Transverse colon (tissue), 4 donors: Measurements from ENCODE around the gene MTG2. TPM values are rescaled to one million over a fixed set of nuclear protein-coding genes. Genes with fewer than 3 reads are reported as not detected.

Experiments
- DNase-seq: peaks from one replicate; pipeline ENCODE4 v3.0.0-alpha.2; 2019
- H3K27ac ChIP-seq, 4 donors: fragments of 200-600 bp; sonication (generic); 2 replicates each; pipeline ENCODE4 v1.5.1; 2016 to 2018; ENCODE audit warnings: inconsistent platforms in 4 of 4
- H3K27me3 ChIP-seq: fragments of 200-600 bp; sonication (generic); 2 replicates; pipeline ENCODE4 v1.5.1; 2017; ENCODE audit warnings: inconsistent platforms
- H3K36me3 ChIP-seq, 4 donors: fragments of 200-600 bp; sonication (generic); 2 replicates each; pipeline ENCODE4 v1.5.1; 2017 to 2019; ENCODE audit warnings: inconsistent platforms in 4 of 4
- H3K4me1 ChIP-seq, 4 donors: fragments of 200-600 bp; sonication (generic); 2 replicates each; pipeline ENCODE4 v1.5.1; 2017 to 2020; ENCODE audit warnings: inconsistent platforms in 4 of 4
- H3K4me3 ChIP-seq, 4 donors: fragments of 200-600 bp; sonication (generic); 1 replicate in 1 of 4; 2 replicates in 3 of 4; pipeline versions ENCODE4 v1.5.1 to v1.6.1; 2017 to 2019; ENCODE audit warnings: inconsistent platforms in 4 of 4
- H3K9me3 ChIP-seq, 2 donors: fragments of 200-600 bp; sonication (generic); 2 replicates each; pipeline ENCODE4 v1.5.1; 2017 to 2019; ENCODE audit warnings: inconsistent platforms in 2 of 2
- EP300 ChIP-seq: sonication (generic); formaldehyde crosslinking; IDR thresholded peaks from one replicate; pipeline ENCODE4 v1.6.1; 2017; ENCODE audit warnings: antibody characterized with exemption, low read depth
- POLR2A ChIP-seq: fragments of 450-650 bp; IDR thresholded peaks from one replicate; pipeline ENCODE4 v1.6.1; 2016; ENCODE audit warnings: antibody characterized with exemption, mild to moderate bottlenecking, moderate library complexity
- POLR2AphosphoS5 ChIP-seq, 3 donors: sonication (generic); formaldehyde crosslinking; IDR thresholded peaks; one replicate each; pipeline ENCODE4 v1.6.1; 2016; ENCODE audit warnings: antibody characterized with exemption in 3 of 3
- WGBS, 2 donors: methylation state at CpG; one replicate each; pipeline ENCODE4 v1.1.5; 2018; ENCODE audit warnings: low coverage in 1 of 2; 5-methylcytosine and 5-hydroxymethylcytosine counted together
- in situ Hi-C, 4 donors: fragments of 200-750 bp; cut with MboI; loops; one replicate each; pipeline versions ENCODE4 v1.15.0 to v1.15.1; 2017; ENCODE audit warnings: low sequenced_read_pairs in 3 of 4, low pct_ligation_motif_present in 1 of 4, low pct_unique_long_range_greater_than_20kb in 1 of 4
- intact Hi-C: fragments of 100-400 bp; cut with DNase I; formaldehyde crosslinking; loops from one replicate; pipeline ENCODE4 v1.15.1; 2023; ENCODE audit warnings: low total_unique reads
- total RNA-seq, 4 donors: library from RNA; depleted of rRNA; stranded (reverse); fragments of >200 nt; gene quantifications; one replicate each; pipeline ENCODE4 v1.1.0, GENCODE V29; 2016
- TF ChIP-seq, protein P1 (sequence below), 5 experiments: fragments of 200-600 bp in 3 of 5; fragments of 450-650 bp in 2 of 5; sonication (generic) in 3 of 5; IDR thresholded peaks; 1 replicate in 2 of 5; 2 replicates in 3 of 5; pipeline ENCODE4 v1.5.1; 2016 to 2017; ENCODE audit warnings: antibody characterized with exemption in 5 of 5, inconsistent platforms in 3 of 5, mild to moderate bottlenecking in 2 of 5, moderate library complexity in 1 of 5

MTG2 gene
- total RNA-seq, 4 donors from 2014 or later, result 9.8 to 58.0 (median 23.1) TPM

DNA sequence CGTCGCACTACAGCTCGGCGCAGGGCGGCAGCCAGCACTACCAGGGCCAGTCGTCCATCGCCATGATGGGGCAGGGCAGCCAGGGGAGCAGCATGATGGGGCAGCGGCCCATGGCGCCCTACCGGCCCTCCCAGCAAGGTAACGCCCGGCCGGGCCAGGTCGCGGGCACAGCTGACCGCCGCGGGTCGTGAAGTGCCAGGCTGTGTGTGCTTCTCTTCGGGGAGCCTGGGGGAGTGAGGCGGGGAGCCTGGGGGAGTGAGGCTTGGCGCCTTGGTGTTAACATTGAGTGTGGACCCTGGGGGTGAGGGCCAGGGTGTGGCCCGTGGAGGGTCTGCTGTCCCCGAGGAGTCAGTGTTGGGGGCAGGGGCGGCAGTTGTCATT is 19.4 kb upstream of the MTG2 start:
- Histone ChIP-seq H3K4me1 (no peaks in the 10 kb centered on the region), H3K27ac (no peak overlapping the region), H3K27me3 (no peaks in the 10 kb centered on the region), H3K4me3 (no peak overlapping the region), H3K36me3 (peaks cover 0 to 19% (median 2%) of the 10 kb centered on the region in 4 donors), H3K9me3 (no peaks in the 10 kb centered on the region)
- in situ Hi-C loops (no loop called here), intact Hi-C loops (no loop called here)
- TF ChIP-seq POLR2A (no peak), EP300 (no peak), POLR2AphosphoS5 (IDR thresholded peaks at IDR 0.05) (no peak)
- TF ChIP-seq, protein P1, sequence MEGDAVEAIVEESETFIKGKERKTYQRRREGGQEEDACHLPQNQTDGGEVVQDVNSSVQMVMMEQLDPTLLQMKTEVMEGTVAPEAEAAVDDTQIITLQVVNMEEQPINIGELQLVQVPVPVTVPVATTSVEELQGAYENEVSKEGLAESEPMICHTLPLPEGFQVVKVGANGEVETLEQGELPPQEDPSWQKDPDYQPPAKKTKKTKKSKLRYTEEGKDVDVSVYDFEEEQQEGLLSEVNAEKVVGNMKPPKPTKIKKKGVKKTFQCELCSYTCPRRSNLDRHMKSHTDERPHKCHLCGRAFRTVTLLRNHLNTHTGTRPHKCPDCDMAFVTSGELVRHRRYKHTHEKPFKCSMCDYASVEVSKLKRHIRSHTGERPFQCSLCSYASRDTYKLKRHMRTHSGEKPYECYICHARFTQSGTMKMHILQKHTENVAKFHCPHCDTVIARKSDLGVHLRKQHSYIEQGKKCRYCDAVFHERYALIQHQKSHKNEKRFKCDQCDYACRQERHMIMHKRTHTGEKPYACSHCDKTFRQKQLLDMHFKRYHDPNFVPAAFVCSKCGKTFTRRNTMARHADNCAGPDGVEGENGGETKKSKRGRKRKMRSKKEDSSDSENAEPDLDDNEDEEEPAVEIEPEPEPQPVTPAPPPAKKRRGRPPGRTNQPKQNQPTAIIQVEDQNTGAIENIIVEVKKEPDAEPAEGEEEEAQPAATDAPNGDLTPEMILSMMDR (IDR thresholded peaks at IDR 0.05), result no peak
- no peak for DNase-seq
- WGBS, 2 donors, result 97% methylated on average over 20 of the region's 25 CpGs; no CpG with 5 or more reads in 1 of the 2 donors

DNA sequence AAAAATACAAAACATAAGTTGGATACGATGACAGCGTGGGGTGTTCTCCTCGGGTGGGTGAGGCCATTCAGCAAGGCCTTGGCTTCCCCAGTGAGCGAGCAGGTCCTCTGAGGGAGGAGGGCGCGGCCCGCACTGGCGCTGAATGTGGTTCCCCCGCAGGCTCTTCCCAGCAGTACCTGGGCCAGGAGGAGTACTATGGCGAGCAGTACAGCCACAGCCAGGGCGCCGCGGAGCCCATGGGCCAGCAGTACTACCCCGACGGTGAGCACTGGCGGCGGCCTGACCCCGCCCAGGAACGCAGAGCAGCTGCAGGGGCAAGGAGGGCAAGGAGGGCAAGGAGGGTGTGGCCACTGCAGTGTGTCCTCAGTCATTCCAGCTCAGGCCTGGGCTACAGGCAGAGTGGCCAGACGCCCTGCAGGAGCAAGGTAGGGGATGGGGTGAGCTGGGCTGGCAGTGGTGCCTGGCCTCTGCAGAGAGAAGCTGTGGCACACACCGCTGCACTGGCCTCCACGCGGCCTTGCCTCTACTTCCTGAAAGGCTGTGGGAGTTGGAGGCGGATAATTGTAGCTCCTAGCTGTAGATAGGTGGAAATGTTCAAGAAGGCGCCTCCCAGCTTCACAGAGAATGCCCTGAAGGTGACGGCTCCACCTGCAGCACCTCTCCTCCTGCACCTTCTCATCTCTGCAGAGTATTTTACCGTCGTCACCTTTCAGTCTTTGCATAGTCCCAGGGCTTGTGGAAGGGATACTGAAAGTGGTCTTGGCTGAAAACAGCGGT is 18.7 kb upstream of the MTG2 start:
- H3K4me3 ChIP-seq, result no peak overlapping the region
- intact Hi-C loops, result no loop called here
- H3K27me3 ChIP-seq, result no peaks in the 10 kb centered on the region
- in situ Hi-C loops, result no loop called here
- no peaks in the 10 kb centered on the region for H3K4me1 ChIP-seq
- H3K36me3 ChIP-seq, result peaks cover 0 to 19% (median 2%) of the 10 kb centered on the region in 4 donors
- no peak for DNase-seq
- no peak overlapping the region for H3K27ac ChIP-seq
- TF ChIP-seq EP300 (no peak), POLR2AphosphoS5 (IDR thresholded peaks at IDR 0.05) (no peak), POLR2A (no peak)
- TF ChIP-seq, protein P1 (IDR thresholded peaks at IDR 0.05), result no peak
- WGBS, 2 donors, result 90 to 91% methylated on average over 2 to 20 of the region's 29 CpGs
- H3K9me3 ChIP-seq, result no peaks in the 10 kb centered on the region

DNA sequence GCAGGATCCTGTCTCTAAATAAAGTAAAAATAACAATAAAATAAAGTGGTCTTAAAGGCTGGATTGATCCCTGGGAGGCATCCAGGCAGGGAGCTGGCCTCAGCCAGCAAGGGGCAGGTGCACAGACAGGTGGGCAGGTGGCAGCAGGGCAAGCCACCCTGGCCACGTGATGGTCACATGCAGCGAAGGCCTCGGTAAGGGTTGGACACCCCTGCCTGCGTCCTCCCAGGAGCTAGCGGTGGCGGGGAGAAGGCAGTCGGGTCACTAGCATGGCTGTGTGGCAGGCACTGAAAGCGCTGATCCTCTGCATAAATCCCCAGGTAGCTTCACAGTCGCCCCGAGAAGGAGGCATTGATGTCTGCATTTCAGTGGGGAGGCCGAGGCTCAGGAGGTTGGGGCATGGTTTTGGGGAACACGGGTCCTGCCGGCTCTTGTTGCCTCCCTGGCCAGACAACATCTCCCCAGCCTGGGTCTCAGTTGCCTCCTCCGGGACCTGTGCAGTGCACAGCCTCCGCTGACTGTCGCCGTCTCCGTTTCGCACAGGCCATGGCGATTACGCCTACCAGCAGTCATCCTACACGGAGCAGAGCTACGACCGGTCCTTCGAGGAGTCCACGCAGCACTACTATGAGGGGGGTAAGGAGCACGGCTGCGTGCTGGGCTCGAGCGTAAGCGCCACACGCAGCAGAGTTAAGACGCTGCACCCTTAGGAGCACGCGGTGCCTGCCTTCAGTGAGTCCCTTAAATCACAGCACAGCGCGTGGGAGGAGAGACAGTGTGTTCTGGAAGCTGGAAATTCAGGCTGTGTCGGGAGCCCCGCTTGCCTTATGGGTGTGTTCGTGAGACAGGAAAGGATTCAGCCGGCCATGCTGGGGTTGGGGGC is 17.7 kb upstream of the MTG2 start:
- H3K27ac ChIP-seq, result no peak overlapping the region
- TF ChIP-seq POLR2A (no peak), EP300 (no peak), POLR2AphosphoS5 (IDR thresholded peaks at IDR 0.05) (no peak)
- TF ChIP-seq, protein P1 (IDR thresholded peaks at IDR 0.05), result no peak
- in situ Hi-C loops, result no loop called here
- H3K27me3 ChIP-seq, result no peaks in the 10 kb centered on the region
- intact Hi-C loops, result no loop called here
- H3K36me3 ChIP-seq, result peaks cover 0 to 19% (median 2%) of the 10 kb centered on the region in 4 donors
- H3K9me3 ChIP-seq, result no peaks in the 10 kb centered on the region
- H3K4me3 ChIP-seq, result no peak overlapping the region
- H3K4me1 ChIP-seq, result no peaks in the 10 kb centered on the region
- 93 to 95% methylated on average over 3 to 38 of the region's 41 CpGs for WGBS, 2 donors
- no peak for DNase-seq

DNA sequence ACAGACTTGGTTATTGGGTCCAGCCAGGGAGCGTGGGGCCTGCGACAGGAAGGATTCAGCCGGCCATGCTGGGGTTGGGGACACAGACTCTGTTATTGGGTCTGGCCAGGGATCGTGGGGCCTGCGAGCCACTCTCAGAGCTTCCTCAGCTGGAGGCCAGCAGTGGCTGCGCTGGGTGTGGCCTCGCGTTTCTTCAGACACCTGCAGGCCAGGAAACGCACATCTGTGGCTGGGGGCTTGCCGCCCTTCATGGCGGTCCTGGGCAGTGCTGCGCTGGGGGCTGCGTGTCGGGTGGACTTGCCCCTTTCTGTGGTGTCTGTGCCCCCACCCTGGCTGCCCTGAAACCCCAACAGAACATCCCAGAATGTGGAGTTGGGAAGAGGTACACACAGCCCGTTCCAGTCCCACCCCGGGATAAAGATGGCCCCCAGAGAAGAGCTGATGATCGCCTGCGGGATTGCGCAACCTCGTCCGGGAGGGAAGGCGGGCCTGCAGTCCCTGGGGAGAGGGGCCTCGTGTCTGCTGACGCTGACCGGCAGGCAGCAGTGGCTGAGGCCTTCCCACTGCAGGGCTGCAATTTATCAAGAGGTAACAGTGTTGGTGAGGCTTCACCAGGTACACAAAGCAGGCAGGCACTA is 16.9 kb upstream of the MTG2 start:
- intact Hi-C loops (no loop called here), in situ Hi-C loops (no loop called here)
- no peaks in the 10 kb centered on the region for H3K9me3 ChIP-seq
- H3K27ac ChIP-seq, result no peak overlapping the region
- peaks cover 0 to 19% (median 2%) of the 10 kb centered on the region in 4 donors for H3K36me3 ChIP-seq
- H3K27me3 ChIP-seq, result no peaks in the 10 kb centered on the region
- TF ChIP-seq, protein P1 (IDR thresholded peaks at IDR 0.05), result no peak
- TF ChIP-seq POLR2A, result no peak
- no peak for TF ChIP-seq POLR2AphosphoS5 (IDR thresholded peaks at IDR 0.05)
- TF ChIP-seq EP300, result no peak
- H3K4me3 ChIP-seq, result no peak overlapping the region
- 87% methylated on average over 24 of the region's 25 CpGs; no CpG with 5 or more reads in 1 of the 2 donors for WGBS, 2 donors
- no peak for DNase-seq
- no peaks in the 10 kb centered on the region for H3K4me1 ChIP-seq
